Right atrium auricular region (tissue), 2 donors: ENCODE data around the gene SMARCA1. TPM values are rescaled to one million over a fixed set of nuclear protein-coding genes. Genes with fewer than 3 reads are reported as not detected.
"Not testable (repeated sequence)": the region's sequence is repeated elsewhere in the genome, so short reads cannot be mapped to it uniquely, and the experiment has no call there.

Source experiments
- DNase-seq: peaks from one replicate; pipeline ENCODE4 v3.0.0-alpha.2; 2019; ENCODE audit warnings: low spot score
- H3K27ac ChIP-seq, 2 donors: fragments of 200-600 bp; sonication (generic); 1 replicate in 1 of 2; 2 replicates in 1 of 2; pipeline ENCODE4 v1.5.1; 2016 to 2019
- H3K27me3 ChIP-seq, 2 donors: fragments of 200-600 bp; sonication (generic); one replicate each; pipeline versions ENCODE4 v1.5.1 to v1.6.0; 2017 to 2019
- H3K36me3 ChIP-seq: fragments of 200-600 bp; sonication (generic); one replicate; pipeline ENCODE4 v1.5.1; 2016
- H3K4me1 ChIP-seq, 2 donors: fragments of 200-600 bp; sonication (generic); one replicate each; pipeline versions ENCODE4 v1.5.1 to v1.6.0; 2017 to 2019
- H3K4me3 ChIP-seq, 2 donors: fragments of 200-600 bp; sonication (generic); 1 replicate in 1 of 2; 2 replicates in 1 of 2; pipeline ENCODE4 v1.5.1; 2017 to 2019; ENCODE audit warnings: mild to moderate bottlenecking in 1 of 2, moderate library complexity in 1 of 2
- H3K9me3 ChIP-seq, 2 donors: fragments of 200-600 bp; sonication (generic); one replicate each; pipeline ENCODE4 v1.5.1; 2019
- CTCF ChIP-seq, 2 donors: fragments of 200-600 bp; sonication (generic); IDR thresholded peaks; one replicate each; pipeline ENCODE4 v1.5.1; 2019; ENCODE audit warnings: antibody characterized with exemption in 2 of 2
- total RNA-seq, 2 donors: library from RNA; depleted of rRNA; stranded (reverse); fragments of >200 nt; gene quantifications; one replicate each; pipeline ENCODE4 v1.1.0, GENCODE V29; 2016

Gene SMARCA1
- total RNA-seq, result 10 to 100 TPM; 24.1 to 35.2 TPM

GRCh38 chrX:129523079-129523911, at the start of gene SMARCA1:
TSS of gene SMARCA1 (minus strand) at chrX:129523490. CDS start at chrX:129523370, 120 bp downstream.
- TF ChIP-seq CTCF (IDR thresholded peaks at IDR 0.05), result no peak
- H3K9me3 ChIP-seq, result no peaks in the 10 kb centered on the region
- DNase-seq, result no peak
- H3K36me3 ChIP-seq, result no peaks in the 10 kb centered on the region
- H3K4me3 ChIP-seq, result peak within 1 kb of the TSS; percentile 71 to 76
- peaks cover 0 to 3% of the 10 kb centered on the region in 2 donors for H3K4me1 ChIP-seq
- no peaks in the 10 kb centered on the region for H3K27me3 ChIP-seq
- H3K27ac ChIP-seq, result peak within 1 kb of the TSS; percentile 89 to 90

GRCh38 chrX:129572422-129572821, 49.1 kb upstream of the SMARCA1 start:
- Histone ChIP-seq H3K4me3 (no peak overlapping the region), H3K27ac (no peak overlapping the region), H3K4me1 (no peaks in the 10 kb centered on the region), H3K36me3 (peaks cover 27% of the 10 kb centered on the region), H3K9me3 (no peaks in the 10 kb centered on the region), H3K27me3 (no peaks in the 10 kb centered on the region)
- no peak for DNase-seq
- TF ChIP-seq CTCF (IDR thresholded peaks at IDR 0.05), result no peak

- no peak overlapping the region for H3K4me3 ChIP-seq
- H3K4me1 ChIP-seq, result peaks cover 0 to 3% of the 10 kb centered on the region in 2 donors
- no peaks in the 10 kb centered on the region for H3K27me3 ChIP-seq
- H3K9me3 ChIP-seq, result no peaks in the 10 kb centered on the region
- no peak for TF ChIP-seq CTCF (IDR thresholded peaks at IDR 0.05)
- no peak overlapping the region for H3K27ac ChIP-seq
- peaks cover 13% of the 10 kb centered on the region for H3K36me3 ChIP-seq
- DNase-seq, result no peak
Measured at GRCh38 chrX:129568349-129568748, 45.1 kb upstream of the SMARCA1 start.

GRCh38 chrX:129566073-129566472, 42.8 kb upstream of the SMARCA1 start:
- Histone ChIP-seq H3K27ac (no peak overlapping the region), H3K27me3 (no peaks in the 10 kb centered on the region), H3K9me3 (no peaks in the 10 kb centered on the region), H3K4me3 (no peak overlapping the region), H3K36me3 (peaks cover 28% of the 10 kb centered on the region), H3K4me1 (peaks cover 0 to 3% of the 10 kb centered on the region in 2 donors)
- DNase-seq, result no peak
- TF ChIP-seq CTCF (IDR thresholded peaks at IDR 0.05), result no peak

- H3K27ac ChIP-seq, result no peak overlapping the region
- H3K27me3 ChIP-seq, result no peaks in the 10 kb centered on the region
- TF ChIP-seq CTCF (IDR thresholded peaks at IDR 0.05), result no peak
- H3K4me3 ChIP-seq, result no peak overlapping the region
- DNase-seq, result no peak
- no peaks in the 10 kb centered on the region for H3K9me3 ChIP-seq
- H3K36me3 ChIP-seq, result peaks cover 35% of the 10 kb centered on the region
- peaks cover 0 to 3% of the 10 kb centered on the region in 2 donors for H3K4me1 ChIP-seq
Measured at GRCh38 chrX:129565046-129565650, 41.9 kb upstream of the SMARCA1 start.

- not testable (repeated sequence) for H3K4me3 ChIP-seq, DNase-seq, H3K27ac ChIP-seq, H3K4me1 ChIP-seq, H3K27me3 ChIP-seq, H3K9me3 ChIP-seq
- H3K36me3 ChIP-seq, result peaks cover 40% of the 10 kb centered on the region
Measured at GRCh38 chrX:129564345-129564744, 41.1 kb upstream of the SMARCA1 start.
